HG02852 (cell line): Measurements from ENCODE around the gene ELP4.

Experiments used
- ATAC-seq: cut with Tn5 transposase; IDR thresholded peaks from one replicate; pipeline ENCODE4 v1.9.1; 2021; ENCODE audit warnings: mild to moderate bottlenecking, moderate library complexity; ENCODE audit not compliant: unreplicated experiment

The ELP4 gene

GRCh38 chr11:31798057-31798553 lies 288.5 kb downstream of the ELP4 start:
- no peak for ATAC-seq

DNA sequence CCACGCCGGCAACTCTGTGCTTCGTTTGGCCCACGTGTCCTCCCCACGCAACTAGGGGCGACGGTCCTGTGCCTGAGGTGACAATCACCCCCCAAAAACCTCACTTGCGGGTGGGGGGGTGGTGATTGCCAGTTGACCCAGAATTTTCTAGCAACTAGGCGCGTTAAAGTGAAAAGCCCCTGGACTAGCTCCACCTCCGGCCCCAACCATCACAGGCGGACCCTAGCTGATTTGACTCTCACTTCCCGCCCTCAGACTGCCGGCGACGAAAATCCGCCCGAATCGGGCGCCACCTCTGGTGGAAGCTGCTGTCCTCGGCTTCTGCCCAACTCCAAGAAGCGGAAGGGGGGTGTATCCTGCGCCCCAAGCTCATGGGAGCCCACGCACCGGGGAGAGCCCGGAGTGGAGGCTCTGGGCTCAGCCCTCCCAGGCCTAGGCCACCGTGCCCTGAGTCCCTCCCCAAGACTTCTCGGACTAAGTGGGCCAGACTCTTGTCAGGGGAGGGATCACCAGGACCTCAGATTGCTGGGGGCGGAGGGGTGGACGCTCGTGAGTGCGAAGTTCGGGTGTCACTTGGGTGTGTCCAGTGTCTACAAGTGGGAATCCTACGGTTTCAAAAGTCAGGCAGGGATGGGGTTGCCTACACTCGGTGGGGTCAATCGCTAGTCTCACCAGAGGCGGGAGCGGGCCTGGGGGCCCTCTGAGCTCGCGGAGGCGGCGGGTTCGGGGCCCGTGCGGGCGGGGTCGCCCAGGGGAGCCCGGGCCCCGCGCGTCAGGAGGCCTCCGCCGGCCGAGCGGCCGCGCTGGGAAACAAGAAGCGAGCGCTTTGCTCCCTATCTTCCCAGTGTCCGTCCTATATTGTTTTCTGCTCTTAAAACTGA lies 289.2 kb downstream of the ELP4 start:
- peak; percentile 50 for ATAC-seq

- no peak for ATAC-seq
These were observed 290.1 kb downstream of the ELP4 start for GRCh38 chr11:31799435-31800397.

DNA sequence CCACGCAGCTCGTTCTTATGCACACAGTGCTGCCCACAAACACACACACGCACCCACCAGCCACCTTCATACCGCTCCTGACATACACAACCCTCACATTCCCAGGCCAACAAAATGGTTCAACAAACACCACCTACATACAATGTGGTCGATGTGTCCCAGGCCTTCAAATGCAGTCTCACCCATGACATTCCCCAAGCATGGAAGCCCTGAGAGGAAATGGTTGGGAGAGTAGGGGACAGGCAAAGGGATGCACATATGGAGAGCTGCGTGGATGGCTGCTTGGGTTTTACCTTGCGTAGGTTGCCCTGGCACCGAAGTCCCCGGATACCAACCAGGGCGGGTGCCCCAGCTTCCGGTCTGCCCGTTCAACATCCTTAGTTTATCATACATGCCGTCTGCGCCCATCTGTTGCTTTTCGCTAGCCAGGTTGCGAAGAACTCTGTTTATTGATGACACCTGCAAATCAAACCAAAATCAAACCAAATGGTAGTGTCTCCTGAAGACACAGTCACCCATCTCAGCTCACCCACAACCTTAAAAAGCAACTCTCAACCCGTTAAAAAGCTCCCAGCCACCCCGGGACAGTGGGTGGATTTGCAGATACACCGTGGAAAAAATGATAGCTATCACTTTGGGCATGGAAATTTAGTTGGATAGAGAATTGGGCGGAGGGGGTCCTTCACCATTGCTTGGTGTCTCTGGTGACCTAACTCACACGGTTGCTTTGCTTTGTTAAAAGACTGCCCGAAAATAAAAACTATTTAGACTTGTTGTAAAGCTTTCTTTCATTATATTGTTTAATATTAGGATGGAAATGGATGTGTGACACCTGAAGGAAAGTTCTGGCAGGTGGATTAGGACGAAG lies 291.1 kb downstream of the ELP4 start:
- ATAC-seq: no peak

GRCh38 chr11:31801298-31801702 lies 291.7 kb downstream of the ELP4 start:
- ATAC-seq: no peak

- ATAC-seq: no peak
These were observed 292.5 kb downstream of the ELP4 start for GRCh38 chr11:31802000-31802551.

- no peak for ATAC-seq
These were observed 293.0 kb downstream of the ELP4 start for GRCh38 chr11:31802609-31802989.

DNA sequence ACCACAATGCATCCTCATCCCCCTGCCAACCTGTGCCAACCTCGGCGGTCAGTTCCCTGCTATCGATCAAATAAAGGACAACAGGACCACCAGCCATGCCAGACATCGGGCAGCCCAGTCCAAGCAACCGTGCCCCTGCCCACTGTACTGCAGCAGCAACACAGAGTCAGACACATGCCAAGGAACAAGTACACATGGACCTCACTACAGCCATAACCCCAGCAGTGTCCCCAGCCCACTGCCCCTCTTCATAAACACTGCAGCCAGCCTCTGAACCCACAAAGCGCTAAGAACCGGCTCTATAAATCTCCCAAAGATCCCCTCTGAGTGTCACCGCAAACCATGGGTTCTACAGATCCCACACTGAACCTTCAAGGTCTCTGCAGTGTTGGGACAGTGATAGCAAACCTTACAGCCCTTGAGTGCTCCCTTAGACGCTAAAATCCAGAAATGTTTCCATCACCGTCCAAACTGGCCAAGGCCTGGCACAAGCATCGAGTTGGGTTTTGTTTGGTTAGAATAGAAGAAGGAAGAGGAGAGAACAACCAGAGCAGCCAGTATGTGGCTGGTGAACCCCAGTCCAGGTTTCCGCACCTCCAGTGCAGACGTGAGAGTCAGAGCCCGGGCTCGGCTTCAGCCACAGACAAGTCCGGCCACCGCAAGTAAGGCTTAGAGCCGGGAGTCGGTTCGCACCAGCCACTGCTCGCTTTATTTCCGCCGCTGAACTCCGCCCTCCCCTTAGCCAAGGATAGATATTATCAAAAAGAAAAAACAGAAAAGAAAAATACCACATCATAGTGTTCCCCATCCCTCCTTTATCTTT lies 293.6 kb downstream of the ELP4 start:
- ATAC-seq: no peak

DNA sequence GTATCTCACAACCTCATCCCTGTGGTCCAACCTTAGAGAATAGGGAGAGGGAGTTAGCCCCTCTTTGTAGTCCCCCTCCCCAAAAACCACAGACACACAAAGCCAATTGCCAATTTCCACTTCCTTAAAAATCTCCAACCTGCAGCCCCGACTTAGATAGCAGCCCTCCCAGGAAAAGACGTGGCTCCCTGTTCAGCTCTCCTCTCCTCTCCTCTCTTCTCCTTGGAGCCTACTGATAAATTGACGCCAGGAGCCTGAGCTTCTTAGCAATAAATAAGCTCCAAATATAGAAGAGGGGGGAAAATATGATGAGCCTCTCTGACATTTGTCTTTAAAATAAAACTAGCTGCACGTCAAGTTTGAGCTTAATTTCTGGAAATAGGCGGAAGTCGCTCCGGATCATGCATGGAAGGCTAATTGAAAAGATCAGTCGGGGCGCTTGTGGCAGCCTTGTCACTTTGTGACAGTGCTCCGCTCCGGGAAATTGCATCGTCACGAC lies 294.3 kb downstream of the ELP4 start:
- no peak for ATAC-seq

DNA sequence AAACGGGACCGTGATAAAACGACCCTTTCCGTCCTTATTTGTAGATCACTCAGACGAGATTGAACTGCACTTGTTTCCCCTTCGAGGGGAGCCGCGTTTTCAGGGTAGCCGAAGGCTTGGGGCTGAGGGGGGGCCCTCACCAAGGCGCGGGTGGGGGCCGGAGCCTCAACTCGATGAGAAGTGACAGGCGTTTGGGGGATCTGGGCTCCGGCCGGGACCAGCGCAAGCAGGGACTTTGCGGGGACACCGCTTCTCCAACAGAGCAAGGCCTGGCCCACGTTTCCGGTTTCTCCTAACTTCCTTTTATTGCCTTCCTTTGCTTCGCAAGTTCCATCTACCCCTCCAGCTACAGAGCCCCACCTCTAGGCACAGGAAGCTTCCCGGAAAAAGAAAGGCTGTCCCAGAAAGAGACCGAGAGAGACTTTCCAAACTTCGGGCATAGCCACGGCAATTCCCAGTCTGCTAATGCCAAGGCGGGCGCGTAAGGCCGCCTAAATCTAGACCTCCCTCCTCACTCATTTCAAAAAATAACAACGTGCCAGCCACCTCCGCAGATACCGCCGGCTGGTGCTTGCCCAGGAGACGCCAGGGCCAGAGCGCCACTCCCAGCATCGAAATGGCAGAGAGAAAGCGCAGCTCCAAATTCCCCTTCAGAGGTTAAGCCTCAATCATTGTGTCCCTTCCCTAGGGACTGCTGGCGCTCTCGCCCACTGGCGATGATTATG lies 294.9 kb downstream of the ELP4 start:
- no peak for ATAC-seq

DNA sequence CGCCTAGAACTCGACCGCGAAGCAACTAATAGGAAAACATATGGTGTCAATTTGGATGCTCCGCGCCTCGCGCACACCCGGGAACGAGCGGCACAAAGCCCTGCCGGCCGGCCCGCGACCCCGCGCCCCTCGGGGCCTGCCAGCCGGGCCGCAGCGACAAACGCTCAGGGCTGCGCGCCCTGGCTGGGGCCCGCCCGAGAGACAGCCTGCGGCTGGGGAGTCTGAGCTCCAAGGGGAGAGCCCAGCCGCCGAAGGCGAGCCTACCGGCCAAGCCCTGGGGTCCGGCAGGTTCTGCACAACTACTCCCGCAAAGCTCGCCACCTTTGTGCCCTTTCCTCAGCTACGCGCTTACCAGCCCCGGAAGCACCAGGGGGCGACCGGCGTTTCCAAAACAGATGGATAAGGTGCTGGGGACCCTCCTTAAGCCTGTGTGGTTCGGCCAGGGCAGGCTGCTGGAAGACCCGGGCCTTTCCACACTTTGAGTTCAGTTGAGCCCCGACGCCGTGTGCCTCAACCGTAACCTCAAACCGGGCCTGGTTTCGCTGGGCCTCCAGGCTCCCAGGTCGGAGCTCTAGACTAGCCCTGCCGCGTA lies 295.6 kb downstream of the ELP4 start:
- no peak for ATAC-seq

- no peak for ATAC-seq
These were observed 296.1 kb downstream of the ELP4 start for GRCh38 chr11:31805629-31806185.

DNA sequence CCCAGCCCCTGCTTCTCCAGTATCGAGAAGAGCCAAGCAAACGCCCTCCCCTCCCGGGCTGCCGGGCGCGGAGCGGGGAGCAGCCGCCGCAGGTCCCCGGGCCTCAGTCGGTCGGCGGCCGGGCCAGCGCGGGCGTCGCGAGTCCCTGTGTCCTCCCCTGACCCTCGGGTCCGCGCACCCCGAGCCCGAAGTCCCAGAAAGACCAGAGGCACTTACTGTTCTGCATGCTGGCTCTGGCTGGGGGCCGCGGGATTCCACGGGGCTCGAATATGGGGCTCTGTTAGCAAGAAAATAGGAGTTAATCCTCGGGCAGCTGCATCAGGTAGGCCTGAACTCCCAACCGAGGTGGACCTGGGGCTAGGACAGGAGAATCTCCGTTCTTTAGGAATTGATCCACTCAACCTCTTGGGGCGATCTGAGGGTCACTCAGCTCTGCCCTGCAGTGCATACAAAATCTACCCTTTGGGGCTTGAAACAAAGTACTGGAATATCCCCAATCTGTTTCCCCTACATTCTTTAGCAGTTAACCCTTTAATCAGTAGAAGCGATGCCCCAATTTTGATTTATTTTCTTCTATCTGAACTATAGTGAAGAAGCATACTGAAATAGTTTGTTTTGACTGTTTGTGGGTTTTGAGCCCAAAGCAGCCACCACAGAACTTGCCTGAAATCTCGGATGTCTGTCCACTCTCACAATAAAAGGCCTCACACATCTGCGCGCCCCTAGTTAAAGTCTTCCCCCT lies 296.8 kb downstream of the ELP4 start:
- ATAC-seq: no peak

DNA sequence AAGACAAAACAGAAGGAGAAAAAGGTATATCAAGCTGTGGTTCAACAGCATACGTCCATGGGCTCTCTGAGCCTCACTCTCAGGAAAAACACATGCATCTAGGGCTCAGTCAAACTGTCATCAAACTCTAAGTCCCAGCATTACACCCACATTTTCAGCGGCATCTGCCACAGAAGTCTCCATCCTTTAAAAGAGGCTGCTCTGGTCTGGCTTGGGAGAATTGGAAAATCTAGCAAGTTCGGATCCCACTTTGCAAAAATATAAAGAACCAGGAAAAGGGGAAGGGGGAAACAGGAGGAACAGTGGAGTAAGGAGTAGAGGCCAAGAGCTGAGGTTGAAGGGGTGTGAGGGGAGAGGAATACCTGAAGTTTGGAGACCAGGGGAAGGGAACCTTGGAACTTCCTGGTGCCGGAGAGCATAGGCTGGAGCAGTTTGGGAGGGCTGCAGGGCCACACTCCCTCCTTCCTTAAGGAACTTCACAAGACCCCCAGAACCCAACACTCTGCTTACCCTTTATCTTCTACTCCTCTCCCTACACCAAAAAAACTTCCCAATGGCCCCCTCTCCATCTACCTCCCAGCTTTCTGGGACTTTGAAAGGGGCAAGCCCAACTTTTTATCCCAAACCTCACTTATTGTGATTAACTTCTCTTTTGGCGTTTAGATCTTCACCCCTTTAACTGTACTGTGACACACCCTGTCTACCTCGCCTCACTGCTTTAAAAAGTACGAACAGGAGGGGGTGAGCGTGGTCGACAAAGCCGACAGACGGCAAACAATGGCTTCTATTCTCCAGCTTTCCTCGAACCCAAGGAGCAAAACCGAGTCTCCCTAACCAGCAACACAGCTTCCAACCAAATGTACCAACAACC lies 297.6 kb downstream of the ELP4 start:
- no peak for ATAC-seq

DNA sequence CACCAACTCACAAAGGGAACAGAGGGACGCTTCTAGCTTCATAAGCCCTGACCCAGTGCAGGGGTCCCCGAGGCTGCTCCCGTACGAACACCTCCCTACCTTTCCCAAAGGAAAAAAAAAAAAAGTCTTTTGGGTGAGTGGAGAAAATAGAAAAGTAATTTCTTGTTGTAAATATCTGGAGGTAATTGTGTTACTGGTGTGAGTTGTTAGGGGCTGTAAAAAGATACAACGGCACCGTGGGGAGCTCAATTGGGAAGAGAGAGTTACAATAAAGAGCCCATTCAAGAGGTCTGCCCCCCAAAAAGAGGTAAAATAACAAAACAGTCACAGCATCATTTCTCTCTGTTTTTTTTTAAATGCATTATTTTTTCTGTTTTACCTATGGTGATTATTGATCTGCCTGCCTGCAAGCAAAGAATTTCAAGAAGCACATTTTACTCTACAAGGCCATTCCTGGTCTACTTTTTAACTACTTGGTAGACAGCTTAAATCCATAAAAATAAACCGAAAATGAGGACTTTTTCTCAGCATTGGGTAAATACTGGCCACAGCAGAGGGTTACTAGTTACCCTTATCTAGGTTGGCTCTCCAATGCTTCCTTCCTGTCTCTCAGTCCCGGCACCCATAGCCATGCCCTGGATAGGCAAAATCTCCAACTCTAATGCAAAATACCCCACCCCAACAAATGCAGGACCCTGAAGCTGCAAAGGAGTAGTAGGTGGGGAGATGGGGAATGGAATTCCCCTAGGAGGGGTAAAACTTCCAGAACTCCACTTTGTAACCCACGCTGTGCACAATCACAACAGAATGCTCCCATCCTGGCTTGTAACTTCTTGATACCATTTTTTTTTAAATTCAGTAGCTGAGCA lies 298.5 kb downstream of the ELP4 start:
- ATAC-seq: no peak
